ENCODE results near the gene SLX9. TPM values are rescaled to one million over a fixed set of nuclear protein-coding genes. Genes with fewer than 3 reads are reported as not detected.

The SLX9 gene
- total RNA-seq, 1 experiment from 2014 or later: 74.3 TPM

- Mint-ChIP-seq H3K9me3 (peaks cover 0 to 2% of the 10 kb centered on the region in 2 experiments; a peak in 2 of 5 replicates), H3K36me3 (ENCODE audit: insufficient read depth in 1 of 3, low read depth in 3 of 3) (peaks cover 0 to 4% (median 0%) of the 10 kb centered on the region in 3 experiments; a peak in 2 of 7 replicates), H3K27ac (no peak overlapping the region), H3K4me3 (peak overlapping the region; percentile 59 to 82), H3K4me1 (peaks cover 26 to 28% of the 10 kb centered on the region in 2 experiments), H3K27me3 (ENCODE audit: low read depth) (peaks cover 63% of the 10 kb centered on the region)
- Histone ChIP-seq H2BK15ac (ENCODE audit: low read depth, low read length) (no peak overlapping the region), H2BK120ac (ENCODE audit: low read depth, low read length, poor library complexity, severe bottlenecking) (no peak overlapping the region), H2AK5ac (ENCODE audit: insufficient read length, low read length) (no peak overlapping the region), H2BK12ac (ENCODE audit: insufficient read length, low read depth, low read length) (no peak overlapping the region), H3K56ac (ENCODE audit: insufficient read length, low read depth, low read length) (no peak overlapping the region), H4K91ac (ENCODE audit: insufficient read length, low read depth, low read length) (no peak overlapping the region), H2BK20ac (ENCODE audit: low read depth, low read length, poor library complexity, severe bottlenecking) (no peak overlapping the region), H3K23me2 (ENCODE audit: insufficient read length, low read depth, low read length, poor library complexity, severe bottlenecking) (no peaks in the 10 kb centered on the region), H3K79me2 (ENCODE audit: insufficient read depth, low read length) (no peaks in the 10 kb centered on the region), H2BK5ac (ENCODE audit: insufficient read length, low read length) (no peak overlapping the region), H4K20me1 (ENCODE audit: control insufficient read depth, insufficient read depth, insufficient read length) (no peaks in the 10 kb centered on the region), H4K8ac (replicated peaks; ENCODE audit: insufficient read length, low read depth, low read length) (no peak overlapping the region), H3K14ac (ENCODE audit: insufficient read depth, low read length) (no peak overlapping the region), H3T11ph (ENCODE audit: low read length) (no peak overlapping the region), H3K4ac (ENCODE audit: low read depth, low read length) (no peak overlapping the region), H3K4me1 (ENCODE audit: insufficient read depth, low read length) (no peaks in the 10 kb centered on the region; the same call in 1 of the 2 replicates), H3K18ac (ENCODE audit: insufficient read length, low read depth, low read length) (no peak overlapping the region), H3K27me3 (ENCODE audit: insufficient read depth, low read length) (no peaks in the 10 kb centered on the region; the same call in 1 of the 2 replicates), H3K4me2 (ENCODE audit: insufficient read depth, insufficient read length, low read length) (no peak overlapping the region), H3K9me3 (ENCODE audit: control insufficient read depth, low read depth, low read length) (no peaks in the 10 kb centered on the region), H3K23ac (ENCODE audit: insufficient read length, low read depth, low read length) (no peak overlapping the region), H3K27ac (ENCODE audit: insufficient read length, low read depth, low read length) (no peak overlapping the region), H3K79me1 (ENCODE audit: insufficient read depth, low read depth, low read length, poor library complexity, severe bottlenecking) (no peaks in the 10 kb centered on the region), H4K5ac (ENCODE audit: insufficient read length, low read depth, low read length) (no peak overlapping the region), H3K9ac (ENCODE audit: extremely low read depth, insufficient read length, low read length) (no peak overlapping the region), H2AFZ (ENCODE audit: low read length) (no peak overlapping the region)
- TF ChIP-seq, protein P1, sequence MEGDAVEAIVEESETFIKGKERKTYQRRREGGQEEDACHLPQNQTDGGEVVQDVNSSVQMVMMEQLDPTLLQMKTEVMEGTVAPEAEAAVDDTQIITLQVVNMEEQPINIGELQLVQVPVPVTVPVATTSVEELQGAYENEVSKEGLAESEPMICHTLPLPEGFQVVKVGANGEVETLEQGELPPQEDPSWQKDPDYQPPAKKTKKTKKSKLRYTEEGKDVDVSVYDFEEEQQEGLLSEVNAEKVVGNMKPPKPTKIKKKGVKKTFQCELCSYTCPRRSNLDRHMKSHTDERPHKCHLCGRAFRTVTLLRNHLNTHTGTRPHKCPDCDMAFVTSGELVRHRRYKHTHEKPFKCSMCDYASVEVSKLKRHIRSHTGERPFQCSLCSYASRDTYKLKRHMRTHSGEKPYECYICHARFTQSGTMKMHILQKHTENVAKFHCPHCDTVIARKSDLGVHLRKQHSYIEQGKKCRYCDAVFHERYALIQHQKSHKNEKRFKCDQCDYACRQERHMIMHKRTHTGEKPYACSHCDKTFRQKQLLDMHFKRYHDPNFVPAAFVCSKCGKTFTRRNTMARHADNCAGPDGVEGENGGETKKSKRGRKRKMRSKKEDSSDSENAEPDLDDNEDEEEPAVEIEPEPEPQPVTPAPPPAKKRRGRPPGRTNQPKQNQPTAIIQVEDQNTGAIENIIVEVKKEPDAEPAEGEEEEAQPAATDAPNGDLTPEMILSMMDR (conservative IDR thresholded peaks at IDR 0.05): no peak
- WGBS (ENCODE audit: extremely low coverage, insufficient read length, low lambda C conversion rate): no CpG with 5 or more reads among the region's 15 CpGs
- no peak for DNase-seq
These were observed 77.5 kb downstream of the SLX9 start for GRCh38 chr21:45017039-45017960.
